Activated CD4-positive, CD25-positive, alpha-beta regulatory T cell treated with anti-CD3 and anti-CD28 coated beads, Interleukin-2, amount 50 U/mL, for 72 hours (primary cell): Measurements from ENCODE around the gene PRELID1.
"Not testable (repeated sequence)": the region's sequence is repeated elsewhere in the genome, so short reads cannot be mapped to it uniquely, and the experiment has no call there.

Experiments used
- DNase-seq: peaks from one replicate; pipeline ENCODE4 v3.0.0; 2021

PRELID1 gene

DNA sequence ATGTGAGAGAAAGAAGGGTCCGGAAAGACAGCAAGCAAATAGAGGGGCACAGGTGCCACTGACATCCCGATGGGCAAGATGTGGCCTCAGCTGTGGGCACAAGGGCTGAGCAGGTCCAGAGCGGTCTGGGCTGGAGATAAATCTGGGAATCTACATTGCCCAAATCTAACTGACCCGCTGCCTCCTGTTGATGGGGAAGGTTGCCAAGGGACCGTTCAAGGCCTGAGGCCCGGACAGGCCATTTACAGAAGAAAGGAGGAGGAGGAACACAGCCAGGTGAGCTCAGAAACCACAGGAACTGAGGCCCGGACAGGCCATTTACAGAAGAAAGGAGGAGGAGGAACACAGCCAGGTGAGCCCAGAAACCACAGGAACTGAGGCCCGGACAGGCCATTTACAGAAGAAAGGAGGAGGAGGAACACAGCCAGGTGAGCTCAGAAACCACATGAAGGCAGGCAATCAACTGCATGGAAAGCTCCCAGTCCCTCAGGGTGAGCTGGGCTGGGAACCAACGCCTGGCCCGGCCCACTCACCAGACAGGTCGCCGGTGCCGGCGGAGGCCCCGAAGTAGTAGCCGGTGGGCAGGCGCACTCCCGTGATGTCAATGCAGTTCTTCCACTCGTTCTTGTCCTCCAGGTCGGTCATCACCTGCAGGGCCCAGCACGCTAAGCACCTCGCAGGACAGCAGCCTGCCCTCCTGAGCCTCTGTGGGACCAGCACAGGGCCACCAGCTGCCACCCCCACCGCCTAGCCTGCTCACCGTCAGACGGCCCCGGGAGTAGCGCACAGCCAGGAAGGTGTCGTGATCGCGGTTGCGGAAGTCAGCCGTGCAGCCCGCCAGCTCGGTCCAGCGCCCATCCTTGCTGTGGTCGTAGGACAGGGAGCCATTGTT is 33.2 kb downstream of the PRELID1 start:
- DNase-seq = no peak

- no peak for DNase-seq
These were observed 34.9 kb downstream of the PRELID1 start for GRCh38 chr5:177338251-177339106.

- DNase-seq = no peak
These were observed 35.6 kb downstream of the PRELID1 start for GRCh38 chr5:177339107-177339638.

GRCh38 chr5:177343000-177343399 is 39.4 kb downstream of the PRELID1 start:
- DNase-seq = not testable (repeated sequence)

GRCh38 chr5:177343777-177344176 is 40.2 kb downstream of the PRELID1 start:
- no peak for DNase-seq

- DNase-seq = no peak
These were observed 41.3 kb downstream of the PRELID1 start for GRCh38 chr5:177344891-177345290.

DNA sequence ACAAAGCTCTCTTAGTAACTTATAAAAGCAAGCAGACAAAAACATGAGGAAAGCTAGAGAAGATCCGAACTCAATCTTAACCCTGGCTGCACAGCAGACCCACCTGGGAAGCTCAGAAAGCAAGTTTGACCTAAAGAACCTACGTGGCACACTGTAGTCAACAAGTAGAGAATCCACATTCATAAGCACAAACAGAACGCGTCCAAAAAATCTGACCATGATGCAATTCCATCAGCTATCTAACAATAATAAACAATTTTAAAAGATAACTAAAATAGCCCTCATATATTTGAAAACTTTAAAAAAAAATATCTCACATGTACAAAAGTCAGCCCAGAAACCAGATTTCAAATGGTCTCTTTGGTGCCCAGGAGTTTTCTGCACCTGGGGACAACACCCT is 43.2 kb downstream of the PRELID1 start:
- no peak for DNase-seq

DNA sequence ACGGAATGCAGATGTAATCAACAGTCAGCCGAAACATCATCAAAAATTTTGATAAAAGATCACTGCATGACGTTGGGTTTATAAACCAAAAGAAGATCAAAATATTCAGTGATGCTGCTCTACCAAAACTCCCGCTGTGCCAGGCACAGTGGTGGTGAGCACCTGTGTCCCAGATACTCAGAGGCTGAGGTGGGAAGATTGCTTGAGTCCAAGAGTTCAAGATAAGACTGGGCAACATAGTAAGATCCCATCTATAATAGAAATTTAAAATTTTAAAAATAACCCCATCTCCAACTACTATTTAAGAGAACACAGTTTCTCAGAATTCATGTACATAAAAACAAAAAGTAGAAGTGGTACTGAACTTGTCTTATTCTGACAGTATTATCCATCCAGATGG is 44.1 kb downstream of the PRELID1 start:
- no peak for DNase-seq

GRCh38 chr5:177349362-177349647 is 45.7 kb downstream of the PRELID1 start:
- DNase-seq = no peak

- DNase-seq = no peak
These were observed 46.2 kb downstream of the PRELID1 start for GRCh38 chr5:177349762-177350161.

DNA sequence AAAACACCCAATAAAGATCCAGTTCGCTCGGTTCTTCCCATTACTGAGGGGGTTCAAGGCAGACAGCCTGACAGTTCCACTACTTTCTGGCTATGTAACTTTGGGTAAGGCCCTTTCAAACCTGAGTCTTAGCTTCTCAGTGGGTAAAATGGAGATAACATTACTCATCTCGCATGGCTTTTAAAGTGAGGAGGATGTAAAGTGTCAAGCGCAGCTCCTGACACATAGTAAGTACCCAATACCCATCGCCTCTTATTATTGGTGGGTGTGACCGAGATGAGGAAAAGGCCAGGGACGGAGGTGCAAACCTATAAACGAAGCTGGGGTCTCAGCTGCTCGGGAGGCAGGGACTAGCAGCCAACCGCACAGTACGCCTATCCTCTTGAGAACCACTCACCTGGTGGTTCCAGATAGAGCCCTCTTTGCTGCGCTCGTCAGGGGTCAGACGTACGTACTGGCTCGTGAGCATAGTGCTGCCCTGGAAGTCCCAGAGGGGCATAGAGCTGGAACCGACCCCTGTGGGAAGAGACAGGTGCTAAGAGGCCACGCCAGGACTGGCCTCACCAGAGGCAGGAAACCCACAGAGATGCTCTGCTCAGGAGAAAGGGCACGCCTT is 47.3 kb downstream of the PRELID1 start:
- DNase-seq = no peak

DNA sequence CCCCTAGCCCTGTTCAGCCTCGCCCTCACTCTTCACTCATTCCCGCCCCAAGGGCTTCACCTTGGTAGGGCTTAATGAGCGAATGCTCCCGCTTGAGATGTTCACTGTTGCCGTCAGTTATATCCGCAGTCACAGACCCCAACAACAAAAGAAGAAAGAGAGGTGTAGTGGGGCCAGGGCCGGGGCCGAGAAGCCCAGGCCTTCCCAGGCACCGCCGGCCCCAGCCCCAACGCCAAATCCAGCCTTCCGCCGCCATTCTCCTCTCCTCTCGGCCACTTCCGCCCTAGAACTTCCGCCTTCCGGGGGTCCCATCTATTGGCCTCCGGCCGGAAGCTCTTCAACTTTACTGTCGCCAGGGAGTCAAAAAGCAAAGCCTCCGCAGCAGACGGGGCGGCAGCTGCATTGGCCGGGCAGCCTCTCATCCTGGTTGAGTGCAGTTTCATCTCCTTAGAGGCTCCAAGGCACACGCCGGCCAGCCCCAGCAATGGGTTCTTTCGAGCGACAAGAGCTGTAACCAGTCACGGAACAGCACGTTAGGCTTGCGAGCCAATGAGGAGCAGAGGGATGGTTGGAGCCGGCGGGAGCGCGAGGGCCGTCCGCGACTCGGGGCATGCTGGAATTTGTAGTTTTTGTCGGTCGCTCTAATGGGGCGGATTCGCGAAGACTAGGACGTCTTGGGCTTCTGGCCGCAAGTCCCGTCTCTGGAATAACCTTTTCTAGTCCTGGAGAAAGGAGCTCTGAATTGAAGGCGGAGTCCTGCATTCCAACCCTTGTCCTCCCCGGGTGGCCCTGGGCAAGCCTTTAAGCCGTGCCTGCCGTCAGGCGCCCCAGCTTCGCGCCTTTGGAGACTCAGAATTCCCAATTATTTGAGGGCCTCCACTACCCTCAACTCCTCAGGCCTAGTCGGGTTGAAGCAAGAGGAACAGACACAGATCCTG is 48.1 kb downstream of the PRELID1 start, which contains the start of gene LMAN2:
LMAN2 (minus strand) TSS at position 277 of the 938 bp plus-strand sequence; CDS start at position 256, 21 bp downstream.
- DNase-seq = peak; percentile 86

DNA sequence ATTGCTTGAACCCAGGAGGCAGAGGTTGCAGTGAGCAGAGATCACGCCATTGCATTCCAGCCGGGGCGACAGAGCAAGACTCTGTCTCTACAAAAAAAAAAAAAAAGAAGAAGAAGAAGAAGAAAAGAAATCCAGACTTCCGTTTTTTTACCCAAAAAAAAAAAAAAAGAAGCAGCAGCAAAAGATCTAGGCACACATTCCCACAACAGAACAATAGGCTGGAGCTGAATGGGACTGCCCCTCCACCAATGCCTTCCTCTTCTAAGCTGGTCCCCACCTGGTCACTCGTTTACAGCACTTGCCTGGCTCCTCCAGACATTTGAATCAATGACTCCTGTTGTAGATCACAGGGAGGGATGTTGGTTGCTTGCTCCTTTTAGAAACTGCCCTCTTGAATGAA is 49.5 kb downstream of the PRELID1 start:
- DNase-seq = no peak

GRCh38 chr5:177354256-177354655 is 50.7 kb downstream of the PRELID1 start:
- no peak for DNase-seq

DNA sequence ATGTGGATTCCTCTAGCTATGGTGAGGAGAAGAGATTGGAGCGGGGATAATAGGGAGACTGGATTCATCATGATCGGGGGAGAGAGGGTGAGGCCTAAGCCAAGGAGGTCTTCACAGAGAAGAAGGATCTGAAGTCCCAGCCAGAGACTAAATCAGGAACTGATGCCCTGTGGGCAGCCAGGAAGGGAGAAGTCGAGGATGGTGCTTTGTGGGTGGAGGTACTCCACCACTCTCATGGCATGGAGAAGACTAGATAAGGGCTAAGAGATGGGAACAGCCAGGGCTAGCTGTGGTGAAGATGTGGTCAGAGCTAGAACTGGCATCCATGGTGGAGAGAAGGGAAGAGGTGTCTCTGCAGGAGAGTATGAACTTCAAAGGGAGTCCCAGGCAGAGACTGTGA is 51.1 kb downstream of the PRELID1 start:
- no peak for DNase-seq

DNA sequence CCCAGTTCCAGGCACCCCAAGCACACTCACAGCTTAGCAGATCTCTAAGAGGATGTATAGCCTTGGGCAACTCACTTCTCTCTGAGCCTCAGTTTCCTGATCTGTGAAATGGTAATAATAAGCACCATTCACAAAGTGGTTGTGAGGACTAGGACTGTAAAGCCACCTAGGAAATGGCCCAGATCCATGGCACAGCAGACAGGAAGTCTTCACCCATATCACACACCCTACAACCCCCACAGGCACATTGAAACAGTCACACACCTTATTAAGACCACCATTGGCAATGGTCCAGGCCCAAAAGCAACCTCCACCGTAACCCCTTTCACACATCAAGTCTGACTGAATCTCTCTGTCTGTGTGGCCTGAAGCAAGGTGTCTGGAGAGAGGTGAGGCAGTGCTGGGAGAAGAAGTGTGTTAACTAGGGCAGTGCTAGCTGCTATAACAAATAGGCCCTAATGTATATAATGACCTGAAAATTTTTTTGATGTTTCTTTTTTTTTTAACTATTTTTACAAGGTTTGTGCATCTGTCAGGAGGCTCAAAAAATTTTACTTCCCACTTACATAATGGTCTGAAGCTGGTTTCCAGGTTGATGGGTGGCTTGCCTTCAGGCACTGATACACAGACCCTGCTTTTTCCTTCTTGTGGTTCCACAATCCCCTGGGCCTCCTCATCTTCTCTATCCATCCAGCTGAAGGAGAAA is 51.7 kb downstream of the PRELID1 start:
- no peak for DNase-seq

GRCh38 chr5:177355868-177356168 is 52.2 kb downstream of the PRELID1 start:
- DNase-seq = no peak
